HG03097 (cell line): ENCODE measurements around the gene TAF10.

Experiments
- ATAC-seq: cut with Tn5 transposase; IDR thresholded peaks from one replicate; pipeline ENCODE4 v1.9.1; 2021; ENCODE audit not compliant: unreplicated experiment, low FRiP score

Gene TAF10

GRCh38 chr11:6561288-6561687 is 50.7 kb downstream of the TAF10 start:
- no peak for ATAC-seq
